HAP-1 (cell line): ENCODE data around the gene GAMT.
"Not testable (repeated sequence)": the region's sequence is repeated elsewhere in the genome, so short reads cannot be mapped to it uniquely, and the experiment has no call there.

Experiments
- DNase-seq, 2 experiments: peaks; one replicate each; pipeline ENCODE4 v3.0.0-alpha.2; 2016 to 2020; ENCODE audit warnings: low spot score in 2 of 2
- H3K27me3 ChIP-seq: fragments of 250-450 bp; sonication (Bioruptor Pico); 2 replicates; pipeline ENCODE4 v1.5.1; 2020; ENCODE audit warnings: low read depth, mild to moderate bottlenecking, moderate library complexity
- H3K36me3 ChIP-seq: fragments of 250-450 bp; sonication (Bioruptor Pico); replicated peaks from 2 replicates; pipeline ENCODE4 v1.5.1; 2020; ENCODE audit warnings: mild to moderate bottlenecking
- H3K4me1 ChIP-seq: fragments of 250-450 bp; sonication (Bioruptor Pico); 2 replicates; pipeline ENCODE4 v1.5.1; 2020; ENCODE audit warnings: mild to moderate bottlenecking
- H3K4me3 ChIP-seq: fragments of 250-450 bp; sonication (Bioruptor Pico); 2 replicates; pipeline ENCODE4 v1.5.1; 2020; ENCODE audit warnings: mild to moderate bottlenecking, moderate library complexity
- H3K9me3 ChIP-seq: fragments of 250-450 bp; sonication (Bioruptor Pico); 2 replicates; pipeline ENCODE4 v1.5.1; 2020; ENCODE audit warnings: mild to moderate bottlenecking, moderate library complexity
- in situ Hi-C: fragments of 300-500 bp; cut with MboI; formaldehyde crosslinking; loops from 3 replicates; pipeline ENCODE4 v1.14.3; 2020; ENCODE audit warnings: low sequenced_read_pairs, inconsistent platforms, mixed read lengths

Gene GAMT

GRCh38 chr19:1427221-1427920 lies 26.0 kb upstream of the GAMT start:
- in situ Hi-C loops: no loop called here
- no peaks in the 10 kb centered on the region for H3K9me3 ChIP-seq
- DNase-seq: no peak
- H3K4me1 ChIP-seq: no peaks in the 10 kb centered on the region
- H3K36me3 ChIP-seq: peaks cover 89% of the 10 kb centered on the region
- no peaks in the 10 kb centered on the region for H3K27me3 ChIP-seq
- no peak overlapping the region for H3K4me3 ChIP-seq

- Histone ChIP-seq H3K4me3 (no peak overlapping the region), H3K27me3 (no peaks in the 10 kb centered on the region), H3K4me1 (no peaks in the 10 kb centered on the region), H3K9me3 (no peaks in the 10 kb centered on the region), H3K36me3 (peaks cover 89% of the 10 kb centered on the region)
- in situ Hi-C loops: no loop called here
- DNase-seq: no peak
These were observed 25.4 kb upstream of the GAMT start for GRCh38 chr19:1426736-1427135.

- no peak for DNase-seq
- Histone ChIP-seq H3K9me3 (no peaks in the 10 kb centered on the region), H3K4me1 (no peaks in the 10 kb centered on the region), H3K36me3 (peaks cover 89% of the 10 kb centered on the region), H3K4me3 (no peak overlapping the region), H3K27me3 (no peaks in the 10 kb centered on the region)
- in situ Hi-C loops: no loop called here
These were observed 24.6 kb upstream of the GAMT start for GRCh38 chr19:1425902-1426301.

- Histone ChIP-seq H3K9me3 (no peaks in the 10 kb centered on the region), H3K4me1 (no peaks in the 10 kb centered on the region), H3K27me3 (no peaks in the 10 kb centered on the region), H3K36me3 (peaks cover 88% of the 10 kb centered on the region), H3K4me3 (no peak overlapping the region)
- in situ Hi-C loops: no loop called here
- no peak for DNase-seq
These were observed 23.9 kb upstream of the GAMT start for GRCh38 chr19:1425102-1425837.

- no peak for DNase-seq
- Histone ChIP-seq H3K36me3 (peaks cover 83% of the 10 kb centered on the region), H3K4me3 (no peak overlapping the region), H3K9me3 (no peaks in the 10 kb centered on the region), H3K27me3 (no peaks in the 10 kb centered on the region), H3K4me1 (no peaks in the 10 kb centered on the region)
- in situ Hi-C loops: no loop called here
These were observed 23.0 kb upstream of the GAMT start for GRCh38 chr19:1424192-1424955.

- Histone ChIP-seq H3K4me3 (no peak overlapping the region), H3K36me3 (peaks cover 83% of the 10 kb centered on the region), H3K27me3 (no peaks in the 10 kb centered on the region), H3K4me1 (no peaks in the 10 kb centered on the region), H3K9me3 (no peaks in the 10 kb centered on the region)
- in situ Hi-C loops: no loop called here
- no peak for DNase-seq
These were observed 22.3 kb upstream of the GAMT start for GRCh38 chr19:1423436-1424191.

GRCh38 chr19:1422943-1423342 lies 21.6 kb upstream of the GAMT start:
- Histone ChIP-seq H3K27me3 (no peaks in the 10 kb centered on the region), H3K4me1 (no peaks in the 10 kb centered on the region), H3K36me3 (peaks cover 87% of the 10 kb centered on the region), H3K4me3 (no peak overlapping the region), H3K9me3 (no peaks in the 10 kb centered on the region)
- in situ Hi-C loops: no loop called here
- no peak for DNase-seq

- in situ Hi-C loops: no loop called here
- Histone ChIP-seq H3K4me3 (no peak overlapping the region), H3K27me3 (no peaks in the 10 kb centered on the region), H3K4me1 (no peaks in the 10 kb centered on the region), H3K9me3 (no peaks in the 10 kb centered on the region), H3K36me3 (peaks cover 87% of the 10 kb centered on the region)
- DNase-seq: no peak
These were observed 21.0 kb upstream of the GAMT start for GRCh38 chr19:1422360-1422759.

GRCh38 chr19:1421958-1422305 lies 20.6 kb upstream of the GAMT start:
- in situ Hi-C loops: no loop called here
- Histone ChIP-seq H3K9me3 (no peaks in the 10 kb centered on the region), H3K4me3 (no peak overlapping the region), H3K27me3 (no peaks in the 10 kb centered on the region), H3K4me1 (no peaks in the 10 kb centered on the region), H3K36me3 (peaks cover 87% of the 10 kb centered on the region)
- DNase-seq: no peak

- in situ Hi-C loops: no loop called here
- Histone ChIP-seq H3K27me3 (no peaks in the 10 kb centered on the region), H3K9me3 (no peaks in the 10 kb centered on the region), H3K4me1 (no peaks in the 10 kb centered on the region), H3K36me3 (peaks cover 87% of the 10 kb centered on the region), H3K4me3 (no peak overlapping the region)
- DNase-seq: no peak
These were observed 20.0 kb upstream of the GAMT start for GRCh38 chr19:1421218-1421957.

- Histone ChIP-seq H3K36me3 (peaks cover 89% of the 10 kb centered on the region), H3K27me3 (no peaks in the 10 kb centered on the region), H3K4me3 (no peak overlapping the region), H3K9me3 (no peaks in the 10 kb centered on the region), H3K4me1 (no peaks in the 10 kb centered on the region)
- no peak for DNase-seq
- in situ Hi-C loops: no loop called here
These were observed 19.2 kb upstream of the GAMT start for GRCh38 chr19:1420590-1420989.

- not testable (repeated sequence) for H3K4me3 ChIP-seq, DNase-seq
These were observed 18.7 kb upstream of the GAMT start for GRCh38 chr19:1420085-1420484.

More at GRCh38 chr19:1420085-1420484, 18.7 kb upstream of the GAMT start:
- H3K9me3 ChIP-seq, in situ Hi-C loops, H3K4me1 ChIP-seq, H3K27me3 ChIP-seq: not testable (repeated sequence)
- H3K36me3 ChIP-seq: peaks cover 85% of the 10 kb centered on the region
